GM19372 (cell line): Measurements from ENCODE around the gene CAMK2A.

Source experiments
- ATAC-seq: cut with Tn5 transposase; IDR thresholded peaks from one replicate; pipeline ENCODE4 v1.9.1; 2021; ENCODE audit warnings: mild to moderate bottlenecking, low read depth, moderate library complexity; ENCODE audit not compliant: unreplicated experiment

The CAMK2A gene

GRCh38 chr5:150302301-150303069 is 12.9 kb upstream of the CAMK2A start, which contains the start of gene ARSI:
ARSI (minus strand) TSS chr5:150302905; CDS start chr5:150302373, 532 bp downstream.
- ATAC-seq = no peak

GRCh38 chr5:150301901-150302300 is 12.3 kb upstream of the CAMK2A start:
- no peak for ATAC-seq

- no peak for ATAC-seq
Measured at GRCh38 chr5:150301170-150301505, 11.6 kb upstream of the CAMK2A start.

GRCh38 chr5:150300496-150301169 is 11.1 kb upstream of the CAMK2A start:
- ATAC-seq = no peak

GRCh38 chr5:150299571-150300327 is 10.2 kb upstream of the CAMK2A start:
- no peak for ATAC-seq

GRCh38 chr5:150298701-150299451 is 9.3 kb upstream of the CAMK2A start:
- ATAC-seq = no peak

- no peak for ATAC-seq
Measured at GRCh38 chr5:150297934-150298595, 8.5 kb upstream of the CAMK2A start.

GRCh38 chr5:150297236-150297890 is 7.8 kb upstream of the CAMK2A start:
- no peak for ATAC-seq

- no peak for ATAC-seq
Measured at GRCh38 chr5:150296496-150296895, 6.9 kb upstream of the CAMK2A start.

GRCh38 chr5:150295741-150296486 is 6.3 kb upstream of the CAMK2A start:
- ATAC-seq = no peak

- no peak for ATAC-seq
Measured at GRCh38 chr5:150295172-150295634, 5.6 kb upstream of the CAMK2A start.

- no peak for ATAC-seq
Measured at GRCh38 chr5:150294551-150295071, 5.0 kb upstream of the CAMK2A start.

GRCh38 chr5:150293091-150293941 is 3.7 kb upstream of the CAMK2A start:
- ATAC-seq = no peak

- no peak for ATAC-seq
Measured at GRCh38 chr5:150291388-150292385, 2.1 kb upstream of the CAMK2A start.

GRCh38 chr5:150288791-150289190 is 782 bp downstream of the CAMK2A start:
- ATAC-seq = no peak

GRCh38 chr5:150288361-150288760 is 1.2 kb downstream of the CAMK2A start:
- ATAC-seq = no peak
